ENCODE measurements around the gene KIAA1614.

Gene KIAA1614

DNA sequence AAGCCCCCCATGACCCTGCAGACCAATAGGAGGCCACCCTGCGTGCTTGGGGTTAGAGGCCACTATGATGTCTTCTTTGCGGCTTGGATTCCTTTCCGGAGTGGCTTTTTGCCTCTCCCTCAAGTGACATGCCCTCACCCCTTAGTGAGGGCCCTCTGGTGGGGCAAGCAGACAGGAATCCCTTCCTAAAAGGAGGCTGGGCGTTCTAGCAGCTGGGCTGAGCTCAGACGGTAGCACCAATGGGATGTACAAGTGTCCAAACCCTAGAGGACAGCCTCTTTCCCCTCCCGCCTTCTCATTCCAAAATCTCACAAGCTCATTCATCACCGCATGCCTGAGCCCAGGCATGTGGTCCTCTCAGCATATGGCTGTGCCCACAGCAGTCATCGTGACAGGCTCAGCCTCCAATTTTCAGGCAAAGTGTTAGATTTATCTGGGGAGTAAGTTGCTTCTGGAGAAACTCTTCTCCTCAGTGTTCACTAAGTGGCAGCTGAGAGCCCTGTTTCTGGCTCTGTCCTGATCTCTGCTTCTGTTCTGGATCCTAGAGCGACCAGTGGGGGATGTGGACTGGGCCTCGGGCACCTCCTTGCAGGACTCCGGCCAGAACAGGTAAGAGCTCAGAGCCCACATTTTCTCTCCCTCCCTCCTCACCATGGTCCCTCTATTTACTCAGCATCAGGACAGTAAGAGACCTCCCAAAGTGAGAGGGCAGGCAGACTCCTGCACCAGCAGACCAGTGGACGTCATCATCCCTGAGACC, 4.8 kb downstream of the KIAA1614 start:
- ChIA-PET POLR2A (no interaction called here), CTCF (interaction anchor here (0.6 to 1.6 kb wide), 4 partner anchors 16 to 401 kb away, joined by 3 to 4 read pairs (median 3); no protein-coding TSS in a partner anchor)
- peak; percentile 26 for TF ChIP-seq CTCF (IDR thresholded peaks at IDR 0.05; ENCODE audit: insufficient read depth, low read length, missing control alignments)
- DNase-seq (ENCODE audit: low read depth, low spot score): no peak
- H3K4me3 ChIP-seq (ENCODE audit: low read depth, low read length): no peak overlapping the region

DNA sequence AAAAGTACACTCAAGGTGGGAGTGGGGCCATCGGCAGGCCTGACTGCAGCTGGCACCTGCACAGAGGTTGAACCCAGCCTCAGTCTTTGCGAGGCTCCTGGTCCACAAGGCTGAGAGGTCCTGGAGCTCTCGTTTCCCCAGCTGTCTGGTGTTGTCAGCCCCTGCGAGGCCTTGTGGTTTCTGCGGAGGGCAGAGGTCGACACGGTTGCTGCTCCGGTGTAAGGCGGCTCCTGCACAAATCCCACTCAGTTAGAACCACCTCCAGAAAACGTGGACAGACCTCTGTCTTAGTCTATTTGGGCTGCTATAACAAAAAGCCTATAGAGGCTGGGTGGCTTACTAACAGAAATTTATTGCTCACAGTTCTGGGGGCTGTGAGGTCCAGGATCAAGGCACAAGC, 5.8 kb downstream of the KIAA1614 start:
- CTCF ChIA-PET: interaction anchor here (1.3 kb wide), 1 partner anchor 402 kb away, joined by 3 read pairs; no protein-coding TSS in a partner anchor
- no peak overlapping the region for H3K4me3 ChIP-seq (ENCODE audit: low read depth, low read length)
- no peak for TF ChIP-seq CTCF (IDR thresholded peaks at IDR 0.05; ENCODE audit: insufficient read depth, low read length, missing control alignments)
- POLR2A ChIA-PET: no interaction called here
- DNase-seq (ENCODE audit: low read depth, low spot score): no peak

GRCh38 chr1:180919183-180919700, 6.5 kb downstream of the KIAA1614 start:
- no peak for DNase-seq (ENCODE audit: low read depth, low spot score)
- H3K4me3 ChIP-seq (ENCODE audit: low read depth, low read length): no peak overlapping the region
- ChIA-PET POLR2A (no interaction called here), CTCF (no interaction called here)
- TF ChIP-seq CTCF (IDR thresholded peaks at IDR 0.05; ENCODE audit: insufficient read depth, low read length, missing control alignments): no peak

GRCh38 chr1:180920193-180920592, 7.5 kb downstream of the KIAA1614 start:
- TF ChIP-seq CTCF (IDR thresholded peaks at IDR 0.05; ENCODE audit: insufficient read depth, low read length, missing control alignments): no peak
- DNase-seq (ENCODE audit: low read depth, low spot score): no peak
- ChIA-PET CTCF (interaction anchor here (1.2 kb wide), 1 partner anchor 86 kb away, joined by 4 read pairs; no protein-coding TSS in a partner anchor), POLR2A (interaction anchor here (1.0 kb wide), 1 partner anchor 7 kb away, joined by 3 read pairs; the partner anchor contains the start of gene KIAA1614)
- no peak overlapping the region for H3K4me3 ChIP-seq (ENCODE audit: low read depth, low read length)

GRCh38 chr1:180920702-180921101, 8.0 kb downstream of the KIAA1614 start:
- H3K4me3 ChIP-seq (ENCODE audit: low read depth, low read length): no peak overlapping the region
- DNase-seq (ENCODE audit: low read depth, low spot score): no peak
- ChIA-PET POLR2A (interaction anchor here (1.0 kb wide), 1 partner anchor 8 kb away, joined by 3 read pairs; the partner anchor contains the start of gene KIAA1614), CTCF (interaction anchor here (0.6 to 1.5 kb wide), 4 partner anchors 22 to 221 kb away, joined by 3 to 5 read pairs (median 4); no protein-coding TSS in a partner anchor)
- no peak for TF ChIP-seq CTCF (IDR thresholded peaks at IDR 0.05; ENCODE audit: insufficient read depth, low read length, missing control alignments)

DNA sequence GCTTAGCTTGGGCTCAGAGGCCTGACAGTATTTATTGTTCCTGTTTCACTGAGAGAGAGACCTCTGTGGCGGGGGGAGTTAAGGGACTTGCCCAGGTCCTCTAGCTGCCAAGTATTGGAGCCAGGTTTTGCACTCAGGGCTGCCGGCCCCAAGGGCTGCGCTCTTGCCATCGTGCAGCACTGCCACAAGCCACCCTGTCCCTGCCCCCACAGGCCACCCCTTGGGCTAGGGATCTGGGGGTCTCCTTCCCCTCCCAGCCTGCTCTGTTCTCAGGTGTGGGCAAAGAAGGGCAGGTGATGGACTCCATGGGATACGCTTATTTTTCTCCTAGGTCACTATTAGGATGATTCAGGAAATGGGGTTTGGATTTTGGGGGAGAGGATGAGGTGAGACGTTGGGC, 8.7 kb downstream of the KIAA1614 start:
- POLR2A ChIA-PET: interaction anchor here (1.0 kb wide), 1 partner anchor 9 kb away, joined by 3 read pairs; the partner anchor contains the start of gene KIAA1614

More for the DNA sequence above, 8.7 kb downstream of the KIAA1614 start:
- CTCF ChIA-PET: interaction anchor here (0.6 to 1.5 kb wide), 4 partner anchors 23 to 221 kb away, joined by 3 to 5 read pairs (median 4); no protein-coding TSS in a partner anchor
- no peak overlapping the region for H3K4me3 ChIP-seq (ENCODE audit: low read depth, low read length)
- TF ChIP-seq CTCF (IDR thresholded peaks at IDR 0.05; ENCODE audit: insufficient read depth, low read length, missing control alignments): no peak
- no peak for DNase-seq (ENCODE audit: low read depth, low spot score)

Measured in AG04449 (cell line).